ENCODE results near the gene NCOA1. TPM values are rescaled to one million over a fixed set of nuclear protein-coding genes. Genes with fewer than 3 reads are reported as not detected.

The NCOA1 gene
- total RNA-seq, 1 donor from 2014 or later: 3.4 TPM

GRCh38 chr2:24507549-24507948, 16.5 kb downstream of the NCOA1 start:
- TF ChIP-seq CTCF (IDR thresholded peaks at IDR 0.05; ENCODE audit: insufficient read depth, low read length, severe bottlenecking): no peak
- no peak overlapping the region for H3K4me3 ChIP-seq (ENCODE audit: low read depth, low read length)

GRCh38 chr2:24508878-24509277, 17.8 kb downstream of the NCOA1 start:
- H3K27me3 ChIP-seq (ENCODE audit: control insufficient read depth, insufficient read depth, low read length): no peaks in the 10 kb centered on the region
- peak; percentile 90 for FAIRE-seq
- no peaks in the 10 kb centered on the region for H3K36me3 ChIP-seq (ENCODE audit: control insufficient read depth, insufficient read depth, low read length)
- TF ChIP-seq CTCF (IDR thresholded peaks at IDR 0.05; ENCODE audit: insufficient read depth, low read length, severe bottlenecking): no peak
- no peak overlapping the region for H3K4me3 ChIP-seq (ENCODE audit: low read depth, low read length)
- DNase-seq (ENCODE audit: low read depth): peak; percentile 15

More at GRCh38 chr2:24507549-24507948, 16.5 kb downstream of the NCOA1 start:
- no peak for FAIRE-seq
- no peaks in the 10 kb centered on the region for H3K27me3 ChIP-seq (ENCODE audit: control insufficient read depth, insufficient read depth, low read length)
- no peaks in the 10 kb centered on the region for H3K36me3 ChIP-seq (ENCODE audit: control insufficient read depth, insufficient read depth, low read length)
- DNase-seq (ENCODE audit: low read depth): no peak

GRCh38 chr2:24509425-24509824, 18.4 kb downstream of the NCOA1 start:
- Histone ChIP-seq H3K36me3 (ENCODE audit: control insufficient read depth, insufficient read depth, low read length) (no peaks in the 10 kb centered on the region), H3K4me3 (ENCODE audit: low read depth, low read length) (no peak overlapping the region), H3K27me3 (ENCODE audit: control insufficient read depth, insufficient read depth, low read length) (no peaks in the 10 kb centered on the region)
- DNase-seq (ENCODE audit: low read depth): no peak
- no peak for FAIRE-seq
- no peak for TF ChIP-seq CTCF (IDR thresholded peaks at IDR 0.05; ENCODE audit: insufficient read depth, low read length, severe bottlenecking)

- DNase-seq (ENCODE audit: low read depth): no peak
These were observed 18.8 kb downstream of the NCOA1 start for GRCh38 chr2:24509840-24510239.

GRCh38 chr2:24510771-24511170, 19.7 kb downstream of the NCOA1 start:
- H3K36me3 ChIP-seq (ENCODE audit: control insufficient read depth, insufficient read depth, low read length): no peaks in the 10 kb centered on the region
- H3K27me3 ChIP-seq (ENCODE audit: control insufficient read depth, insufficient read depth, low read length): no peaks in the 10 kb centered on the region
- FAIRE-seq (no peak), DNase-seq (ENCODE audit: low read depth) (no peak)
- no peak for TF ChIP-seq CTCF (IDR thresholded peaks at IDR 0.05; ENCODE audit: insufficient read depth, low read length, severe bottlenecking)
- H3K4me3 ChIP-seq (ENCODE audit: low read depth, low read length): no peak overlapping the region

More at GRCh38 chr2:24509840-24510239, 18.8 kb downstream of the NCOA1 start:
- no peak for FAIRE-seq
- no peak for TF ChIP-seq CTCF (IDR thresholded peaks at IDR 0.05; ENCODE audit: insufficient read depth, low read length, severe bottlenecking)
- H3K4me3 ChIP-seq (ENCODE audit: low read depth, low read length): no peak overlapping the region
- H3K36me3 ChIP-seq (ENCODE audit: control insufficient read depth, insufficient read depth, low read length): no peaks in the 10 kb centered on the region
- H3K27me3 ChIP-seq (ENCODE audit: control insufficient read depth, insufficient read depth, low read length): no peaks in the 10 kb centered on the region

GRCh38 chr2:24511198-24511597, 20.1 kb downstream of the NCOA1 start:
- H3K27me3 ChIP-seq (ENCODE audit: control insufficient read depth, insufficient read depth, low read length): no peaks in the 10 kb centered on the region
- no peak for FAIRE-seq
- H3K36me3 ChIP-seq (ENCODE audit: control insufficient read depth, insufficient read depth, low read length): no peaks in the 10 kb centered on the region
- DNase-seq (ENCODE audit: low read depth): no peak
- TF ChIP-seq CTCF (IDR thresholded peaks at IDR 0.05; ENCODE audit: insufficient read depth, low read length, severe bottlenecking): no peak
- no peak overlapping the region for H3K4me3 ChIP-seq (ENCODE audit: low read depth, low read length)

All from bronchial epithelial cell (primary cell).